SKM-1 (cell line): ENCODE measurements around the gene LACTBL1.
"Not testable (repeated sequence)": the region's sequence is repeated elsewhere in the genome, so short reads cannot be mapped to it uniquely, and the experiment has no call there.

ENCODE experiments used
- DNase-seq: peaks from one replicate; lab custom pipeline; 2025; ENCODE audit not compliant: unreplicated experiment; lab: John Stamatoyannopoulos, UW

The LACTBL1 gene, protein sequence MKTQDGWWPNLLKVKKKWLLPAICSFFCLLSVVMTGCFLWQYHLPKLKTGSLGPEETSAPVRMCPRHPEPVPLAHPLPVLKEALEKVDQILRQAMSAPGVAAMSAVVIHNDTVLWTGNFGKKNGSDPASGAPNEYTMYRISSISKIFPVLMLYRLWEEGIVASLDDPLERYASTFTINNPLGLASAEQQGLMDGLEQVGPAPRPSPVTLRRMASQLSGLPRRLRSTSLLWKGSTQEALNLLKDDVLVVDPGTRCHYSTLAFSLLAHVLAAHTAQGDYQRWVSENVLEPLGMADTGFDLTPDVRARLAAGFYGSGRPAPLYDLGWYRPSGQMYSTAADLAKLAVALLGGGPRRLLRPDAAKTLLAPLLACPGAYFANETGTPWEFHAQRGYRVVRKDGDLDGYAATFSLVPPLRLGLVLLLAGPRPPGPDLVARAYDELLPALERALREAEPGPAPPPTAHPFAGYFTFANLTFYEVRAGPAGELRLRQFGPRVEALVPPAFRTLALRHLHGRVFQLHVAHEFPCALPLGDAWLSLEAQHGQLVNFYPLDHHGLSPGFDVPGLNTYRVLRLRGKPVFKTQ

DNA sequence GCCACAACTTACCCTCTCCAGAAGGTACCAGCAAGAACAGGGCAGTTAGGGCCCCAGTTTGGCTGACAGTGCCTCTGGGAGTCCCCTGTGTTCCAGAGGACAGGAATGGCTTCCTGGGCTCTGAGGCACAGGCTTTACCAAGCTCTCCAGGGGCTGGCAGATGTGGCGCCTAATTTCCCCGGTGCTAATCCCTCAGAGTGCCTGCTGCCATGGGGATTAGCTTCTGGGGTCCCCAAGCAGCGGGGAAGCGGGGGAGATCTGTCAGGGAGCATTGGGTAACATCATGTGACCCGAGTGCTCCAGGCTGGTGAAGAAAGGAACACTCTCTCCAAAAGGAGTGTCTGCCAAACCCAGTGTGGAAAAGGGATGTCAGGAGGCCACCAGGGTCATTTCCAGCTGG lies at the start of gene LACTBL1:
Gene LACTBL1 (minus strand): TSS at position 107 of the 400 bp plus-strand sequence. CDS start 550 bp downstream, outside the sequence.
- no peak for DNase-seq

DNA sequence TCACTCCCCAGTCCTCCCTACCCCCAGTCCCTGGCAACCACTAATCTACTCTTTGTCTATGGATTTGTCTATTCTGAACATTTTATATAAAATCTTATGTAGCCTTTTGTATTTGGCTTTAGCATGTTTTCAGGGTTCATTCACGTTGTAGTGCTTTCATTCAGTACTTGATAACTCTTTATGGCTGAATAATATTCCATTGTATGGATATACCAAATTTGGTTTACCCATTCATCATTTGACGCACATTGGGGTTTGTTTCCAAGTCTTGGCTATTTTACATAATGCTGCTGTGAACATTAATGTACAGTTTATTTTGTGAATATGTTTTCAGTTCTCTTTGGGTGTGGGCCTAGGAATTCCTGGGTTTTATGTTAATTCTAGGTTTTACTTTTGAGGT lies 49.2 kb upstream of the LACTBL1 start:
- no peak for DNase-seq

DNA sequence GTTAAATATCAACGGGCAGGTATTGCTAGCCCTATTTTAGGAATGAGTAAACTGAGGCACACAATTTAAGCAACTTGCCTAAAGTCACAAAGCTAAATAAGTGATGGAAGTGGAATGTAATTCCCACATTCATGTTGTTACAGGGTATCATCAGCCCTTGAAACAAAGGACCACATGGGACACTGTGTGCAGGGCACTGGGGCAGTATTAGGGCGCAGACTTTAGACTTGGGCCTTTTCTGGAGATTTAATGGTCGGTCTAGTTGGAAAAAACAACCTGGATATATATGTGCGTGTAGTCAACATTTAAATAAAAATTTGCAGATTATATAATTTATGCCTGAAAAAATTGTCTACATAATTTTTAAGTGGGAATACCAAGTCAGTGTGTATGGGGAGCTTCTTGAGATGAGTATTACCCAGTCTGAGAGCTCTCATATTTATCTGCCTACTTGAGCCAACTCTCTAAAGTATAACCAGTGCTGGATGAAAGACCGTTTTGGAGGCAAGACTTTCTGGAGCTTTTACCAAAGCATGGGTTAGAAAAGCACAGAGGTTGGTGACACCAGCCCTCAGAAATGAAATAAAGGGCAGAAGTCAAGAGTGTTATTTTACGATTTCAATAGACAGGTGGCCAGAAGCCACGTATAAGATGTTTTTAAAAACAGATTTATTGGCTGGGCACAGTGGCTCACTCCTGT lies 48.2 kb upstream of the LACTBL1 start:
- DNase-seq, result no peak

DNA sequence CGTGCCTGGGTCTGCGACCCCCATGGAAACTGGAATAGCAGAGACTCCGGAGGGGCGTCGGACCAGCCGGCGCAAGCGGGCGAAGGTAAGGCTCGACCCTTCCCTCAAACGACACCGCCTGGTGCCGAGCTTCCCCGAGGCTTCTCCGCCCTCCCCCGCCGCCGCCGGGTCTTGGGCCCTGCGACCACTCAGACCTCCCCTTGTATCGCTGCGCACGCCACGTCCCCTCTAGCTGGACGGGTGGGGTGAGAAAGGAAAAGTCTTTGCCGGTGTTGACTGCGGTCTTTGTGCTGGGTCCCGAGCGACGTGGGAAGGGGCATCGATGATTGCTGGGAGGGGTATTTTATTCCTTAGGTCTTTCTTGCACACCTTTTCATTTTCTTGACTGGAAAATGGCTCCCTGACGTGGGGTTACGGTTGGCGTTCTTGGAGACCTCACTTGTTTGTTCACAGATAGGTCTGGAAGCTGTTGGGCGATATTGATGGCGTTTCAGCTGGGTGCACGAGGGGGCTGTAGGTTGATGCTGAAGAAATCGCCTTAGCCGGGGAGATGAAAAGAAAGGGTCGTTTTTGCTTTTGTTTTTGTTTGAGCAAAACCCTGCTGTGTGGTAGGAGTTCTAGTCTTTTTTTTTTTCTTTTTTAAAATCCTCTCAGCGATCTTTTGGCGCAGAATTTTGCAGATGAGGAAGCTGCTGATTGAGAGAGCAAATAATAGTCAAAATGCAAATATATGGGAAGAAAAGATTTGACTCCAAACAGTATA lies 47.4 kb upstream of the LACTBL1 start:
- DNase-seq, result no peak

DNA sequence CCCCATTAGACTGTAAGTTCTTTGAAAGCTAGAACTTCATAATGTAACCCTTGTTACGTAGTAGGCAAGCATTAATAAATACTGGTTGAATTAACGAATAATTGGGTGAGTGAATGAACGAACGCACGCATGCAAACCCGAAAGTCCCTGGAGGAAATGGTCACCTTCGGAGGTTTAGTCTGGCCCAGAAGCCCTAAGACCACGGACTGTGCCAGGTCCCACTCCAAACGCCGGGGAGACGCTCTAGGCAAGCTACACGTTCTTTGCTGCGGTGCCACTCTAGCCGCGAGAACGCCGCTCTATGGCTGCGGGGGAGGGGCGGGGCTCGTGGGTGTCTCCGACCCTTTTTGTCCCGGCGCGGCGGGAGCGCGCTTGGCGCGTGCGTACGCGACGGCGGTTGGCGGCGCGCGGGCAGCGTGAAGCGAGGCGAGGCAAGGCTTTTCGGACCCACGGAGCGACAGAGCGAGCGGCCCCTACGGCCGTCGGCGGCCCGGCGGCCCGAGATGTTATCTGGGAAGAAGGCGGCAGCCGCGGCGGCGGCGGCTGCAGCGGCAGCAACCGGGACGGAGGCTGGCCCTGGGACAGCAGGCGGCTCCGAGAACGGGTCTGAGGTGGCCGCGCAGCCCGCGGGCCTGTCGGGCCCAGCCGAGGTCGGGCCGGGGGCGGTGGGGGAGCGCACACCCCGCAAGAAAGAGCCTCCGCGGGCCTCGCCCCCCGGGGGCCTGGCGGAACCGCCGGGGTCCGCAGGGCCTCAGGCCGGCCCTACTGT lies 46.6 kb upstream of the LACTBL1 start, which contains the start of gene KDM1A:
Gene KDM1A (plus strand): TSS at position 375 of the 769 bp plus-strand sequence. CDS start 129 bp downstream, at position 504.
- peak; percentile 85 for DNase-seq

DNA sequence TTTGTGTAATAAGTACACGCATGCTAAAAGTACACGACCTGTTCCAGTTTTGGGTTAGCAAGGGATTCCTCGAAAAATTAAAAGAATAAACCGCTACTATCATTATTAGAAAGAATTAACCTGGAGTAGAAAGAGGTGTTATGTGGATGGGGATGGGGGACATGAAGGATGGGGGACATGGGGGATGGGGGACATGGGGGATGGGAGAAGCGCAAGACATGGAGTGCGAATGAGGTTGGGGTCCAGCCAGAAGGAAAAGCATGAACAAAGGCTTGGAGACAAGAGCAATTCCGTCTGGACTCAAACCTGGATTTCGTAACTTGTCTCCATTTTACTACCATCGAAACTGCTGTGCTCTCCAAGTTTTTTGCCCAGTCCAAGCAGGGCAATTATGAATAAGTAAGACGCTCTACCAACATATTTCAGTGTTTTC lies 46.0 kb upstream of the LACTBL1 start:
- no peak for DNase-seq

GRCh38 chr1:23013657-23014056 lies 41.0 kb upstream of the LACTBL1 start:
- DNase-seq, result peak; percentile 43

DNA sequence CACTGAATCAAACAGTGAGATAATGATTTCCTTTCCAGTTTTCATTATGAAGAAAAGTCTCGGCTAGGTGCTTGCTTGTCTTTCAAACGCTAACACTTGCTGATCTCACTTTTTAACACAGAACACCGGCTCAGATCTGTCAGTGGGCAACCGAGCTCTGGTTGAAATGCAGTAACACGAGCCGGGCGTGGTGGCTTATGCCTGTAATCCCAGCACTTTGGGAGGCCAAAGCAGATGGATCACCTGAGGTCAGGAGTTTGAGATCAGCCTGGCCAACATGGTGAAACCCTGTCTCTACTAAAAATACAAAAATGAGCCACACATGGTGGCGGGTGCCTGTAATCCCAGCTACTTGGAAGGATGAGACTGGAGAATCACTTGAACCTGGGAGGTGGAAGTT lies 37.4 kb upstream of the LACTBL1 start:
- not testable (repeated sequence) for DNase-seq

GRCh38 chr1:23008901-23009300 lies 36.2 kb upstream of the LACTBL1 start:
- DNase-seq, result no peak

- no peak for DNase-seq
Observed at GRCh38 chr1:23007106-23007505, 34.4 kb upstream of the LACTBL1 start.

DNA sequence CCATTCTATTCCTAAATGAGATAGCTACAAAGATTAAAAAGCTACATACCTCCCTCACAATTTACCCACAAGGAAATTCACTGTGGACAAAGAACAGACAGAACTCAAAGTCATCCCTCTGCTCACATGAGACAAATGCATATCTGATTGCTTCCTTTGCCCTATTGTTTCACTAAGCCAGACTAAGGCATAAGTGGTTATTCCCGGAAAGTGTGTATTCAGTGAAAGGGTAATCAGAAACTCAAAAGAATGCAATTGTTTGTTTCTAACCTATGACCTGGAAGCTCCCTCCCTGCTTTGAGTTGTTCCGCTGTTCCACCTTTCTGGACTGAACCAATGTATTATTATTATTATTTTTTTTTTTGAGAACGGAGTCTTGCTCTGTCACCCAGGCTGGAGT lies 32.1 kb upstream of the LACTBL1 start:
- not testable (repeated sequence) for DNase-seq

GRCh38 chr1:23004112-23004511 lies 31.4 kb upstream of the LACTBL1 start:
- no peak for DNase-seq

DNA sequence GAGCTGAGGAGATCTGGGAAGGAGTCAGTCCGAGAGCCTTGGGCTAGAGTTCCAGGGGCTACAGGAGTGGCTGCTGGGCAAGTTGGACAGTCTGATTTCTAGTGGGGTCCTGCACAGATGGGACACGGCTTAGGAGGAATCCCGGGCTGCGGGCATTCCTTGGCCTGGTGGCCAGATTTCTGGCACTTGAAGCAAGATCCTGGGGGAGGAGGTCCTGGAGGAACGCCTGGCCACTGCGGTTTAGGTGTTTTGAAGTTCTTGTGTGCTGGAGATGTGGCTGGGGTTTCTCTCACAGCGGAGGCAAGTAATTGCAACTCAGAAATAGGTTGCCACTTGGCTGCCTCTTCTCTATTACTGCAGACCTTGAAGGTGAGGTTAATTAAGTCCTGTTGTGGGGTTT lies 29.6 kb upstream of the LACTBL1 start:
- not testable (repeated sequence) for DNase-seq

DNA sequence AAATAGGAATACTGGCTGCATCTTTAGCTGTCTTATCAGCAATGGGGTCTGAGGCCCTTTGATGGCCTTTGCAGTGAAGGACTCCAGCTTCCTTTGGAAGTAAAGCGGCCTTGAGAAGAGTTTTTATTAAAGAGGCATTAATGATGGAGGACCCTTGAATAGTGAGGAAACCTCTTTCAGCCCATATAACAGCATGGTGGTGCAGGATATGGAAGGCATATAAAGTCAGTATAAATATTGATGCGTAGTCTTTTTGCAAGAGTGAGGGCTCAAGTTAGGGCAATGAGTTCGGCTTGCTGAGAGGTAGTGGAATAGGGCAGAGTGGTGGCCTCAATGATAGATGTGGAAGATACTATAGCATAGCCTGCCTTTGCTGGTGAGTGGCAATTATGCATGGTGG lies 27.5 kb upstream of the LACTBL1 start:
- not testable (repeated sequence) for DNase-seq

GRCh38 chr1:22997528-22997927 lies 24.9 kb upstream of the LACTBL1 start:
- DNase-seq, result not testable (repeated sequence)

- DNase-seq, result no peak
Observed at GRCh38 chr1:22995774-22996173, 23.1 kb upstream of the LACTBL1 start.

- not testable (repeated sequence) for DNase-seq
Observed at GRCh38 chr1:22993220-22993795, 20.6 kb upstream of the LACTBL1 start.

DNA sequence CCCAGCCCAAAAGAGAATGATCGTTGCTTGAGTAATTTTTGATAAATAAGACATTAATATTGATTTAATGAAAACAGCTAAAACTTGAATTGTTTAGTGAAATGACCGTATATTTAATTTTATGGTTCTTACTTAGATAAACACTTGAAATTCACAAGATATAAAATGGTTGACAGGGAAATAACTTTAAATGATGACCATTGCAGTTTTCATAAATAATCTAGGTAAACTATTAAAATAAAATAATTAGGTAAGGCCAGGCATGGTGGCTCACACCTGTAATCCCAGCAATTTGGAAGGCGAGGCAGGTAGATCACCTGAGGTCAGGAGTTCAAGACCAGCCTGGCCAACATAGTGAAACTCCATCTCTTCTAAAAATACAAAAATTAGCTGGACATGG lies 19.7 kb upstream of the LACTBL1 start:
- DNase-seq, result not testable (repeated sequence)

DNA sequence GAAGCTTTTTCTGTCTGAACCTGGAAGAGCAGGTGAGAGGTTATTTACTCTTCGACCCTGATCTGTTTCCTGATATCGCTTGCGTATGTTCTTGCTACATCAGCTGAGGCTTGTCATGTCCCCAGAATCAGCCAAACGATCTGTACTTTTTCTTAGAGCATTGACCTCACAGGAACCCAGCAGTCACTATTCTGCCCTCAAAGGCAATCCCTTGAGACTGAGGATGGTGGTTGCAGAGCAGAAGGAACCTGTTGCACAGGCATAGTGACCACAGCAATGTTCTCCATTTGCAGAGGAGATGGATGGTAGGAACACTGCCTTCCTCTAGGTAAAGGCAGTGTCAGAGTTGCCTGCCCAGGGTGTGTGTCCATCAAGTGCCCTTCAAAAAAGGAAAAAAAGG lies 11.3 kb upstream of the LACTBL1 start:
- no peak for DNase-seq

- not testable (repeated sequence) for DNase-seq
Observed at GRCh38 chr1:22980471-22980790, 7.8 kb upstream of the LACTBL1 start.
